Tibial nerve (tissue), 4 donors: ENCODE results near the gene CCL3. TPM values are rescaled to one million over a fixed set of nuclear protein-coding genes. Genes with fewer than 3 reads are reported as not detected.

Source experiments
- DNase-seq, 2 donors: peaks; one replicate each; pipeline ENCODE4 v3.0.0-alpha.2; 2019; ENCODE audit warnings: low spot score in 2 of 2
- H3K27ac ChIP-seq, 4 donors: fragments of 200-600 bp; sonication (generic) in 3 of 4; one replicate each; pipeline ENCODE4 v1.5.1; 2017 to 2019; ENCODE audit warnings: mild to moderate bottlenecking in 1 of 4
- H3K27me3 ChIP-seq, 2 donors: fragments of 200-600 bp; sonication (generic) in 1 of 2; one replicate each; pipeline versions ENCODE4 v1.5.1 to v1.6.0; 2017 to 2019
- H3K36me3 ChIP-seq, 3 donors: fragments of 200-600 bp; sonication (generic); one replicate each; pipeline ENCODE4 v1.5.1; 2018 to 2019
- H3K4me1 ChIP-seq, 4 donors: fragments of 200-600 bp; sonication (generic) in 3 of 4; one replicate each; pipeline ENCODE4 v1.5.1; 2017 to 2019
- H3K4me3 ChIP-seq, 4 donors: fragments of 200-600 bp; sonication (generic) in 3 of 4; one replicate each; pipeline ENCODE4 v1.5.1; 2017 to 2019; ENCODE audit warnings: mild to moderate bottlenecking in 1 of 4, moderate library complexity in 1 of 4
- H3K9me3 ChIP-seq, 4 donors: fragments of 200-600 bp; sonication (generic) in 3 of 4; one replicate each; pipeline ENCODE4 v1.5.1; 2017 to 2019
- EP300 ChIP-seq, 2 donors: sonication (generic); formaldehyde crosslinking; IDR thresholded peaks; one replicate each; pipeline ENCODE4 v1.6.1; 2017; ENCODE audit warnings: antibody characterized with exemption in 2 of 2, mild to moderate bottlenecking in 1 of 2
- POLR2A ChIP-seq, 2 donors: fragments of 450-650 bp; IDR thresholded peaks; one replicate each; pipeline ENCODE4 v1.6.1; 2017; ENCODE audit warnings: antibody characterized with exemption in 2 of 2, mild to moderate bottlenecking in 2 of 2, moderate library complexity in 2 of 2
- WGBS, 2 donors: methylation state at CpG; one replicate each; pipeline ENCODE4 v1.1.5; 2018; 5-methylcytosine and 5-hydroxymethylcytosine counted together
- total RNA-seq, 4 donors: library from RNA; depleted of rRNA; stranded (reverse); fragments of >200 nt; gene quantifications; one replicate each; pipeline ENCODE4 v1.1.0, GENCODE V29; 2016
- TF ChIP-seq, protein P1 (sequence below), 5 experiments: fragments of 200-600 bp in 3 of 5; fragments of 450-650 bp in 2 of 5; sonication (generic) in 3 of 5; IDR thresholded peaks; one replicate each; pipeline ENCODE4 v1.5.1; 2016 to 2019; ENCODE audit warnings: antibody characterized with exemption in 5 of 5, mild to moderate bottlenecking in 3 of 5, moderate library complexity in 2 of 5

The CCL3 gene
- 1 to 10 TPM in 1 of 4 donors, not detected in 3; 3.6 TPM for total RNA-seq

- 49 to 76% methylated on average over 9 of the region's 9 CpGs for WGBS, 2 donors
- peak in 1 of 2 donors; percentile 28 for DNase-seq
Measured at GRCh38 chr17:36089888-36090836, at the start of gene CCL3. Gene CCL3 (minus strand): TSS chr17:36090143. CDS start chr17:36090058, 85 bp downstream.

DNA sequence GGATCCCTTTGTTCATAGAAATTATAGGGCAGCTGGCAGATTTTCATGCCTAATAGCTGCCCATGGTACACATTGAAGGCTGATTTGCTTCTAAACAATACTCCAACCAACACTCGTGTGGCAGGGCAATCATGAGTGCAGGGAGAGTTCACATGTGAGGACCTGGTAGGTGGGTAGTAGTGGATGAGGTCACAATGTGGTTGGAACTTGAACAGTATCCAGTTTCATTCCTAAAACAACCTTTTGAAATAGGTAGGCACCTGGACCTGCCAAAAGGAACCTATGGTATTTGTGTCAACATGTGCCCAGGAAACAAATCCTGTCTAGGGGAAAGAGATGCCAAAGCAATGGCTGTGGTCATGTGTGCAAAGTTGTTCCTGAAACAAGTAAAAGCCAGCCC, 46.5 kb upstream of the CCL3 start:
- H3K27ac ChIP-seq = no peak overlapping the region
- H3K9me3 ChIP-seq = no peaks in the 10 kb centered on the region
- H3K4me1 ChIP-seq = no peaks in the 10 kb centered on the region
- DNase-seq = no peak
- no peak overlapping the region for H3K4me3 ChIP-seq
- TF ChIP-seq EP300 (IDR thresholded peaks at IDR 0.05) (no peak), POLR2A (IDR thresholded peaks at IDR 0.05) (no peak)
- TF ChIP-seq, protein P1, sequence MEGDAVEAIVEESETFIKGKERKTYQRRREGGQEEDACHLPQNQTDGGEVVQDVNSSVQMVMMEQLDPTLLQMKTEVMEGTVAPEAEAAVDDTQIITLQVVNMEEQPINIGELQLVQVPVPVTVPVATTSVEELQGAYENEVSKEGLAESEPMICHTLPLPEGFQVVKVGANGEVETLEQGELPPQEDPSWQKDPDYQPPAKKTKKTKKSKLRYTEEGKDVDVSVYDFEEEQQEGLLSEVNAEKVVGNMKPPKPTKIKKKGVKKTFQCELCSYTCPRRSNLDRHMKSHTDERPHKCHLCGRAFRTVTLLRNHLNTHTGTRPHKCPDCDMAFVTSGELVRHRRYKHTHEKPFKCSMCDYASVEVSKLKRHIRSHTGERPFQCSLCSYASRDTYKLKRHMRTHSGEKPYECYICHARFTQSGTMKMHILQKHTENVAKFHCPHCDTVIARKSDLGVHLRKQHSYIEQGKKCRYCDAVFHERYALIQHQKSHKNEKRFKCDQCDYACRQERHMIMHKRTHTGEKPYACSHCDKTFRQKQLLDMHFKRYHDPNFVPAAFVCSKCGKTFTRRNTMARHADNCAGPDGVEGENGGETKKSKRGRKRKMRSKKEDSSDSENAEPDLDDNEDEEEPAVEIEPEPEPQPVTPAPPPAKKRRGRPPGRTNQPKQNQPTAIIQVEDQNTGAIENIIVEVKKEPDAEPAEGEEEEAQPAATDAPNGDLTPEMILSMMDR (IDR thresholded peaks at IDR 0.05) = no peak
- H3K27me3 ChIP-seq = no peaks in the 10 kb centered on the region
- 60 to 69% methylated on average over 1 of the region's 1 CpG for WGBS, 2 donors
- H3K36me3 ChIP-seq = no peaks in the 10 kb centered on the region

More at GRCh38 chr17:36089888-36090836, at the start of gene CCL3:
- Histone ChIP-seq H3K27me3 (peaks cover 0 to 5% of the 10 kb centered on the region in 2 donors), H3K27ac (no peak within 1 kb of the TSS), H3K4me1 (no peaks in the 10 kb centered on the region), H3K9me3 (no peaks in the 10 kb centered on the region), H3K36me3 (no peaks in the 10 kb centered on the region), H3K4me3 (no peak within 1 kb of the TSS)
- TF ChIP-seq POLR2A (IDR thresholded peaks at IDR 0.05) (no peak), EP300 (IDR thresholded peaks at IDR 0.05) (peak in 1 of 2 donors; percentile 51)

DNA sequence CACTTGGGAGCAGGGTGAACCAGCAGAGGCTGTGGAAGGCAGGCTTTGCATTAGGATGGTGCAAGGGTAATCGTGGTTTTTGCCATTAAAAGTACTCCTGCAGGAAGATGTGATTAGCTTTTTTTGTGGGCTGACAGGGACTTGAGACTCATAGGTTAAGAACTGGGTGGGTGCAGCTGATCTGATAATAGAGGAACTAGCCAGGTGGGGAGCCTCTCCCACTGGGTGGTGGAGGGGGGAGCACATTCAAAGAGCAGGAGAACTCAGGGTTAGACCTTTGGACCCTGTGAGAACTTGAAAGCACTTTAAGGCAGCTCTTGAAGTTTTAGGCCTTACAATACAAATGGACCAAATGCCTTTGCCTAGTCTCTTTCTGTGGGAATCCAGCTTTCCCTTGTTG, 46.1 kb upstream of the CCL3 start:
- Histone ChIP-seq H3K27ac (no peak overlapping the region), H3K27me3 (no peaks in the 10 kb centered on the region), H3K4me3 (no peak overlapping the region), H3K36me3 (no peaks in the 10 kb centered on the region), H3K4me1 (no peaks in the 10 kb centered on the region), H3K9me3 (no peaks in the 10 kb centered on the region)
- no peak for DNase-seq
- TF ChIP-seq POLR2A (IDR thresholded peaks at IDR 0.05) (no peak), EP300 (IDR thresholded peaks at IDR 0.05) (no peak)
- TF ChIP-seq, protein P1 (IDR thresholded peaks at IDR 0.05) = no peak
- 84 to 93% methylated on average over 1 of the region's 1 CpG for WGBS, 2 donors

- no peaks in the 10 kb centered on the region for H3K36me3 ChIP-seq
- no peak overlapping the region for H3K4me3 ChIP-seq
- no peaks in the 10 kb centered on the region for H3K4me1 ChIP-seq
- no peaks in the 10 kb centered on the region for H3K9me3 ChIP-seq
- TF ChIP-seq, protein P1 (IDR thresholded peaks at IDR 0.05) = no peak
- TF ChIP-seq EP300 (IDR thresholded peaks at IDR 0.05) (no peak), POLR2A (IDR thresholded peaks at IDR 0.05) (no peak)
- no peak for DNase-seq
- no peaks in the 10 kb centered on the region for H3K27me3 ChIP-seq
- WGBS, 2 donors = 84 to 85% methylated on average over 4 of the region's 4 CpGs
- no peak overlapping the region for H3K27ac ChIP-seq
Measured at GRCh38 chr17:36135465-36135864, 45.5 kb upstream of the CCL3 start.

- Histone ChIP-seq H3K27me3 (no peaks in the 10 kb centered on the region), H3K4me1 (no peaks in the 10 kb centered on the region), H3K36me3 (no peaks in the 10 kb centered on the region), H3K9me3 (no peaks in the 10 kb centered on the region), H3K27ac (no peak overlapping the region), H3K4me3 (no peak overlapping the region)
- WGBS, 2 donors = 39 to 44% methylated on average over 4 of the region's 4 CpGs
- TF ChIP-seq EP300 (IDR thresholded peaks at IDR 0.05) (peak in 1 of 2 donors; percentile 9), POLR2A (IDR thresholded peaks at IDR 0.05) (no peak)
- TF ChIP-seq, protein P1 (IDR thresholded peaks at IDR 0.05) = no peak
- DNase-seq = peak in 1 of 2 donors; percentile 56
Measured at GRCh38 chr17:36133602-36134236, 43.8 kb upstream of the CCL3 start.
